Measurements from ENCODE around the gene ZEB2.

Gene ZEB2

DNA sequence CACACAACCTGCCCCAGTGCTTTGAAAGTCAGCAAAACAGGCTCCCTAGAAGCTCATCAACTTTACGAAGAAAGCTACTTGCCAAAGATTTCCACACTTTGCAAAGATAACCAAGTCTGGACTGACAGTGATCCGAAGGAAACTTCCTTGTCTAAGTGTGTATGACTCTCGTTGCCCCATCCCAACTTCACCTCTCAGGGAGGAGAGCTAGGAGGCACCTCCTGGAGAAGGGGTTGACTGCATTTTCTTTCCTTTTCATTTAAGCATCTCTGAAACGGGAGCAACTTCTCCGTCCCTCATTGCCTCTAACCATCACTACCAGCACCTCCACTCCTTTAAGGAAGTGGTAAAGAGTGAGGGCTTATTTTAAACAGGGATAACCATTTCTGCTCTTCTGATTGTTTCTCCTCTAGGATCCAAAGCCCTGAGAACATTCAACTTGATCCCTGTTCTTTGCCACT lies 7.0 kb downstream of the ZEB2 start:
- Histone ChIP-seq H3K27ac (replicated peaks) (peak overlapping the region; percentile 95), H3K4me3 (replicated peaks; ENCODE audit: insufficient read depth, low read length) (peak overlapping the region; percentile 43), H3K27me3 (ENCODE audit: insufficient read depth, poor library complexity, severe bottlenecking) (no peaks in the 10 kb centered on the region)
- no peak for DNase-seq (ENCODE audit: low read depth in 1 of 2, low spot score in 1 of 2)
- TF ChIP-seq GABPA (IDR thresholded peaks at IDR 0.05; ENCODE audit: low read depth) (no peak), POLR2AphosphoS5 (IDR thresholded peaks at IDR 0.05; ENCODE audit: low read depth) (0 out of 2 replicates have a peak, but pooled peaks have one; percentile 43), SPI1 (IDR thresholded peaks at IDR 0.05; ENCODE audit: borderline replicate concordance, low read depth) (peak; percentile 65; the same call in 1 of the 2 replicates)
- TF ChIP-seq, protein P1, sequence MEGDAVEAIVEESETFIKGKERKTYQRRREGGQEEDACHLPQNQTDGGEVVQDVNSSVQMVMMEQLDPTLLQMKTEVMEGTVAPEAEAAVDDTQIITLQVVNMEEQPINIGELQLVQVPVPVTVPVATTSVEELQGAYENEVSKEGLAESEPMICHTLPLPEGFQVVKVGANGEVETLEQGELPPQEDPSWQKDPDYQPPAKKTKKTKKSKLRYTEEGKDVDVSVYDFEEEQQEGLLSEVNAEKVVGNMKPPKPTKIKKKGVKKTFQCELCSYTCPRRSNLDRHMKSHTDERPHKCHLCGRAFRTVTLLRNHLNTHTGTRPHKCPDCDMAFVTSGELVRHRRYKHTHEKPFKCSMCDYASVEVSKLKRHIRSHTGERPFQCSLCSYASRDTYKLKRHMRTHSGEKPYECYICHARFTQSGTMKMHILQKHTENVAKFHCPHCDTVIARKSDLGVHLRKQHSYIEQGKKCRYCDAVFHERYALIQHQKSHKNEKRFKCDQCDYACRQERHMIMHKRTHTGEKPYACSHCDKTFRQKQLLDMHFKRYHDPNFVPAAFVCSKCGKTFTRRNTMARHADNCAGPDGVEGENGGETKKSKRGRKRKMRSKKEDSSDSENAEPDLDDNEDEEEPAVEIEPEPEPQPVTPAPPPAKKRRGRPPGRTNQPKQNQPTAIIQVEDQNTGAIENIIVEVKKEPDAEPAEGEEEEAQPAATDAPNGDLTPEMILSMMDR (IDR thresholded peaks at IDR 0.05; ENCODE audit: insufficient read depth, low read length): no peak
- TF ChIP-seq, protein P2, sequence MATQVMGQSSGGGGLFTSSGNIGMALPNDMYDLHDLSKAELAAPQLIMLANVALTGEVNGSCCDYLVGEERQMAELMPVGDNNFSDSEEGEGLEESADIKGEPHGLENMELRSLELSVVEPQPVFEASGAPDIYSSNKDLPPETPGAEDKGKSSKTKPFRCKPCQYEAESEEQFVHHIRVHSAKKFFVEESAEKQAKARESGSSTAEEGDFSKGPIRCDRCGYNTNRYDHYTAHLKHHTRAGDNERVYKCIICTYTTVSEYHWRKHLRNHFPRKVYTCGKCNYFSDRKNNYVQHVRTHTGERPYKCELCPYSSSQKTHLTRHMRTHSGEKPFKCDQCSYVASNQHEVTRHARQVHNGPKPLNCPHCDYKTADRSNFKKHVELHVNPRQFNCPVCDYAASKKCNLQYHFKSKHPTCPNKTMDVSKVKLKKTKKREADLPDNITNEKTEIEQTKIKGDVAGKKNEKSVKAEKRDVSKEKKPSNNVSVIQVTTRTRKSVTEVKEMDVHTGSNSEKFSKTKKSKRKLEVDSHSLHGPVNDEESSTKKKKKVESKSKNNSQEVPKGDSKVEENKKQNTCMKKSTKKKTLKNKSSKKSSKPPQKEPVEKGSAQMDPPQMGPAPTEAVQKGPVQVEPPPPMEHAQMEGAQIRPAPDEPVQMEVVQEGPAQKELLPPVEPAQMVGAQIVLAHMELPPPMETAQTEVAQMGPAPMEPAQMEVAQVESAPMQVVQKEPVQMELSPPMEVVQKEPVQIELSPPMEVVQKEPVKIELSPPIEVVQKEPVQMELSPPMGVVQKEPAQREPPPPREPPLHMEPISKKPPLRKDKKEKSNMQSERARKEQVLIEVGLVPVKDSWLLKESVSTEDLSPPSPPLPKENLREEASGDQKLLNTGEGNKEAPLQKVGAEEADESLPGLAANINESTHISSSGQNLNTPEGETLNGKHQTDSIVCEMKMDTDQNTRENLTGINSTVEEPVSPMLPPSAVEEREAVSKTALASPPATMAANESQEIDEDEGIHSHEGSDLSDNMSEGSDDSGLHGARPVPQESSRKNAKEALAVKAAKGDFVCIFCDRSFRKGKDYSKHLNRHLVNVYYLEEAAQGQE (IDR thresholded peaks at IDR 0.05; ENCODE audit: insufficient replicate concordance, low read depth): no peak

DNA sequence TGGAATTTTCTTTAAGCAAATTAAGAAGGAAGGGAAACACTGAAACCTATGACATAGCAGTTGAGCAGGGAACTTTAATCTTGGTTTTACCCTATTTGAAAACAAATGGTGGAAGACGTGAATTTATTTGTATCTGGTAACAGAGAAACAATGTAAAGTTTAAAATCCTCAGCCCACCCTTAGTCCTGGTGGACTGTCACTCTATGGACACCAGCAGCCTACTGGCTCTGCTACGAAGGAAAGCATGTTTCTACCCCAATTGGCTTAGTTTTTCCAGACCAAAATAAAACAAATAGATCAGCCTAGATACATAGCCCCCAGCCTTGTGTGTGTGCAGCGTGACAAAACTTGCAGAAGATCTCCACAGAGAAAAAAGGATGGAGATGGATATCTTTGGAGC lies 7.4 kb downstream of the ZEB2 start:
- no peak for DNase-seq (ENCODE audit: low read depth in 1 of 2, low spot score in 1 of 2)
- H3K27me3 ChIP-seq (ENCODE audit: insufficient read depth, poor library complexity, severe bottlenecking): no peaks in the 10 kb centered on the region
- H3K27ac ChIP-seq (replicated peaks): peak overlapping the region; percentile 95
- TF ChIP-seq, protein P2 (IDR thresholded peaks at IDR 0.05; ENCODE audit: insufficient replicate concordance, low read depth): no peak
- TF ChIP-seq GABPA (IDR thresholded peaks at IDR 0.05; ENCODE audit: low read depth) (no peak), POLR2AphosphoS5 (IDR thresholded peaks at IDR 0.05; ENCODE audit: low read depth) (no peak), SPI1 (IDR thresholded peaks at IDR 0.05; ENCODE audit: borderline replicate concordance, low read depth) (no peak)
- TF ChIP-seq, protein P1 (IDR thresholded peaks at IDR 0.05; ENCODE audit: insufficient read depth, low read length): no peak
- peak overlapping the region; percentile 43 for H3K4me3 ChIP-seq (replicated peaks; ENCODE audit: insufficient read depth, low read length)

DNA sequence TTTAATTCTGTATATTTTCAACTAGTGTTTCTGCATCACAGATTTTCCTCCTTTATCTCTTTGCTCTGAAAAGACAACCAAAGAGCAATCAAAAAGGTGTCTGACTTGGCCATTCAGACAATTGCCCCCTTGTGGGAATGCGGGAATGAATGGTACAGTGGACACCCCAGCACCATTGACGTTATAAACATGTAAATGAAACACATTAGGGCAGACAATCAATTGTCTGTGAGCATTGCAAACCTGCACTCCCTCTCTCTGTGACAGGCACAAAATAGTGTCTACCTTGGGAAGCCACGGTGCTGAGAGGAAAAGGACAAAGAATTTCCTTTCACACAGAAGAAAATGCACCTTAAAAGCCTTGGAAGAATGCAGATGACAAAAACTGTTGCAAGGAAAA lies 8.0 kb downstream of the ZEB2 start:
- H3K27me3 ChIP-seq (ENCODE audit: insufficient read depth, poor library complexity, severe bottlenecking): no peaks in the 10 kb centered on the region
- no peak for DNase-seq (ENCODE audit: low read depth in 1 of 2, low spot score in 1 of 2)

More for the DNA sequence above, 8.0 kb downstream of the ZEB2 start:
- Histone ChIP-seq H3K4me3 (replicated peaks; ENCODE audit: insufficient read depth, low read length) (peak overlapping the region; percentile 7; the same call in 1 of the 2 replicates), H3K27ac (replicated peaks) (peak overlapping the region; percentile 95)
- TF ChIP-seq GABPA (IDR thresholded peaks at IDR 0.05; ENCODE audit: low read depth): no peak
- TF ChIP-seq POLR2AphosphoS5 (IDR thresholded peaks at IDR 0.05; ENCODE audit: low read depth): peak; percentile 11
- no peak for TF ChIP-seq SPI1 (IDR thresholded peaks at IDR 0.05; ENCODE audit: borderline replicate concordance, low read depth)
- TF ChIP-seq, protein P1 (IDR thresholded peaks at IDR 0.05; ENCODE audit: insufficient read depth, low read length): no peak
- TF ChIP-seq, protein P2 (IDR thresholded peaks at IDR 0.05; ENCODE audit: insufficient replicate concordance, low read depth): no peak

Data from HL-60 (cell line).